Measurements from ENCODE around the gene DNASE2. TPM values are rescaled to one million over a fixed set of nuclear protein-coding genes. Genes with fewer than 3 reads are reported as not detected.
A peak's percentile ranks its signal among the peaks of the same experiment; 100 is the strongest.
"Not testable (repeated sequence)": the region's sequence is repeated elsewhere in the genome, so short reads cannot be mapped to it uniquely, and the experiment has no call there.

The DNASE2 gene
- total RNA-seq, 1 donor from 2014 or later = 22.3 TPM

GRCh38 chr19:12865746-12866415 lies 15.4 kb downstream of the DNASE2 start:
- no peak for DNase-seq (ENCODE audit: low spot score)
- ATAC-seq = no peak

GRCh38 chr19:12864721-12865715 lies 16.2 kb downstream of the DNASE2 start:
- peak; percentile 82 for DNase-seq (ENCODE audit: low spot score)

GRCh38 chr19:12864143-12864542 lies 17.1 kb downstream of the DNASE2 start:
- DNase-seq (ENCODE audit: low spot score) (no peak), ATAC-seq (no peak)

More at GRCh38 chr19:12864721-12865715, 16.2 kb downstream of the DNASE2 start:
- peak; percentile 93 for ATAC-seq

- no peak for ATAC-seq
- no peak for DNase-seq (ENCODE audit: low spot score)
Observed at GRCh38 chr19:12859546-12859945, 21.7 kb downstream of the DNASE2 start.

- ATAC-seq (no peak), DNase-seq (ENCODE audit: low spot score) (no peak)
Observed at GRCh38 chr19:12858041-12858928, 23.0 kb downstream of the DNASE2 start.

GRCh38 chr19:12856653-12857052 lies 24.6 kb downstream of the DNASE2 start:
- no peak for ATAC-seq
- no peak for DNase-seq (ENCODE audit: low spot score)

- DNase-seq (ENCODE audit: low spot score) (peak; percentile 80), ATAC-seq (peak; percentile 100)
Observed at GRCh38 chr19:12847159-12848139, 33.8 kb downstream of the DNASE2 start.

GRCh38 chr19:12846613-12847012 lies 34.6 kb downstream of the DNASE2 start:
- ATAC-seq; DNase-seq (ENCODE audit: low spot score): not testable (repeated sequence)

GRCh38 chr19:12843999-12844732 lies 37.1 kb downstream of the DNASE2 start:
- ATAC-seq (no peak), DNase-seq (ENCODE audit: low spot score) (no peak)

- ATAC-seq (no peak), DNase-seq (ENCODE audit: low spot score) (no peak)
Observed at GRCh38 chr19:12843328-12843727, 37.9 kb downstream of the DNASE2 start.

- no peak for DNase-seq (ENCODE audit: low spot score)
- ATAC-seq = no peak
Observed at GRCh38 chr19:12842511-12842910, 38.7 kb downstream of the DNASE2 start.

GRCh38 chr19:12841094-12841493 lies 40.2 kb downstream of the DNASE2 start:
- DNase-seq (ENCODE audit: low spot score) (no peak), ATAC-seq (no peak)

- ATAC-seq (peak; percentile 37), DNase-seq (ENCODE audit: low spot score) (no peak)
Observed at GRCh38 chr19:12840091-12841079, 40.9 kb downstream of the DNASE2 start.

- no peak for ATAC-seq
- no peak for DNase-seq (ENCODE audit: low spot score)
Observed at GRCh38 chr19:12838886-12839756, 42.1 kb downstream of the DNASE2 start.

GRCh38 chr19:12838182-12838885 lies 42.9 kb downstream of the DNASE2 start, which contains the start of gene MAST1:
Gene MAST1 (plus strand): TSS chr19:12838515. CDS start chr19:12838573, 58 bp downstream.
- peak; percentile 75 for ATAC-seq
- DNase-seq (ENCODE audit: low spot score) = no peak

- ATAC-seq = no peak
- no peak for DNase-seq (ENCODE audit: low spot score)
Observed at GRCh38 chr19:12837225-12837624, 44.0 kb downstream of the DNASE2 start.

Data from left lobe of liver (tissue), 2 donors.